ENCODE results near the gene TAF1B.
"Not testable (repeated sequence)": the region's sequence is repeated elsewhere in the genome, so short reads cannot be mapped to it uniquely, and the experiment has no call there.

Gene TAF1B

GRCh38 chr2:9852881-9853280 lies 9.6 kb downstream of the TAF1B start:
- H3K4me1 ChIP-seq: no peaks in the 10 kb centered on the region
- peaks cover 0 to 4% (median 0%) of the 10 kb centered on the region in 11 experiments; a peak in 2 of 22 replicates for H4K20me1 ChIP-seq
- H3K4me3 ChIP-seq: no peak overlapping the region
- H3K4me2 ChIP-seq: no peak overlapping the region
- no peak overlapping the region for H3K9ac ChIP-seq
- H3K27me3 ChIP-seq: no peaks in the 10 kb centered on the region
- no peak for TF ChIP-seq Cebpa-rat (IDR thresholded peaks at IDR 0.05)
- H3K36me3 ChIP-seq: peaks cover 92 to 100% (median 98%) of the 10 kb centered on the region in 11 experiments
- peaks cover 32 to 39% (median 33%) of the 10 kb centered on the region in 11 experiments for H3K9me3 ChIP-seq (replicated peaks in 1 of 11)
- H3K27ac ChIP-seq: no peak overlapping the region

GRCh38 chr2:9857814-9858729 lies 14.8 kb downstream of the TAF1B start:
- TF ChIP-seq Cebpa-rat (IDR thresholded peaks at IDR 0.05): no peak
- H3K4me1 ChIP-seq: no peaks in the 10 kb centered on the region
- no peaks in the 10 kb centered on the region for H3K27me3 ChIP-seq
- no peak overlapping the region for H3K27ac ChIP-seq
- H3K4me3 ChIP-seq: peak overlapping the region in 8 of 10 experiments; percentile 13 to 43 (median 26); a peak in 9 of 20 replicates
- H3K9ac ChIP-seq: no peak overlapping the region
- peaks cover 74 to 82% (median 78%) of the 10 kb centered on the region in 11 experiments for H3K9me3 ChIP-seq (replicated peaks in 1 of 11)
- H3K36me3 ChIP-seq: peaks cover 81 to 90% (median 86%) of the 10 kb centered on the region in 11 experiments
- no peak overlapping the region for H3K4me2 ChIP-seq
- no peaks in the 10 kb centered on the region for H4K20me1 ChIP-seq

- no peak overlapping the region for H3K4me2 ChIP-seq
- TF ChIP-seq Cebpa-rat (IDR thresholded peaks at IDR 0.05): no peak
- H3K9ac ChIP-seq: no peak overlapping the region
- no peaks in the 10 kb centered on the region for H3K27me3 ChIP-seq
- peaks cover 75 to 83% (median 80%) of the 10 kb centered on the region in 11 experiments for H3K36me3 ChIP-seq
- no peaks in the 10 kb centered on the region for H4K20me1 ChIP-seq
- peaks cover 74 to 82% (median 78%) of the 10 kb centered on the region in 11 experiments for H3K9me3 ChIP-seq (replicated peaks in 1 of 11)
- H3K27ac ChIP-seq: no peak overlapping the region
- no peaks in the 10 kb centered on the region for H3K4me1 ChIP-seq
- peak overlapping the region in 8 of 10 experiments; percentile 13 to 43 (median 26); a peak in 9 of 20 replicates for H3K4me3 ChIP-seq
These were observed 15.4 kb downstream of the TAF1B start for GRCh38 chr2:9858730-9859068.

DNA sequence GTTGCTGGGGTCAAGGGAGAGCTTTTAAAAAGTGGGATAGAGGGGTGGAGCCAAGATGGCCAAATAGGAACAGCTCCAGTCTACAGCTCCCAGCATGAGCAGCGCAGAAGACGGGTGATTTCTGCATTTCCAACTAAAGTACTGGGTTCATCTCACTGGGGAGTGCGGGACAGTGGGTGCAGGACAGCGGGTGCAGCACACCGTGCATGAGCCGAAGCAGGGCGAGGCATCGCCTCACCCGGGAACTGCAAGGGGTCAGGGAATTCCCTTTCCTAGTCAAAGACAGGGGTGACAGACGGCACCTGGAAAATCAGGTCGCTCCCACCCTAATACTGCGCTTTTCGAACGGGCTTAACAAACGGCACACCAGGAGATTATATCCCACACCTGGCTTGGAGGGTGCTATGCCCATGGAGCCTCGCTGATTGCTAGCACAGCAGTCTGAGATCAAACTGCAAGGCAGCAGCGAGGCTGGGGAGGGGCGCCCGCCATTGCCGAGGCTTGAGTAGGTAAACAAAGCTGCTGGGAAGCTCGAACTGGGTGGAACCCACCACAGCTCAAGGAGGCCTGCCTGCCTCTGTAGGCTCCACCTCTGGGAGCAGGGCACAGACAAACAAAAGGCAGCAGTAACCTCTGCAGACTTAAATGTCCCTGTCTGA lies 17.8 kb downstream of the TAF1B start:
- H3K27me3 ChIP-seq: not testable (repeated sequence)
- H3K36me3 ChIP-seq: peaks cover 51 to 60% (median 56%) of the 10 kb centered on the region in 11 experiments

GRCh38 chr2:9867881-9868280 lies 24.6 kb downstream of the TAF1B start:
- Histone ChIP-seq H4K20me1 (no peaks in the 10 kb centered on the region), H3K4me3 (no peak overlapping the region), H3K27me3 (no peaks in the 10 kb centered on the region), H3K9ac (no peak overlapping the region), H3K4me2 (no peak overlapping the region), H3K9me3 (replicated peaks in 1 of 11) (no peaks in the 10 kb centered on the region; a peak in 1 of 22 replicates), H3K4me1 (no peaks in the 10 kb centered on the region), H3K27ac (no peak overlapping the region), H3K36me3 (peaks cover 31 to 52% (median 44%) of the 10 kb centered on the region in 11 experiments)
- TF ChIP-seq Cebpa-rat (IDR thresholded peaks at IDR 0.05): 0 out of 22 replicates have a peak, but pooled peaks of 1 of the 11 experiments have one; percentile 35

More for the DNA sequence above, 17.8 kb downstream of the TAF1B start:
- H3K9me3 ChIP-seq (replicated peaks in 1 of 11): peaks cover 60 to 63% (median 61%) of the 10 kb centered on the region in 11 experiments
- H3K9ac ChIP-seq, H3K27ac ChIP-seq, H3K4me2 ChIP-seq, H3K4me3 ChIP-seq, H3K4me1 ChIP-seq, H4K20me1 ChIP-seq: not testable (repeated sequence)

GRCh38 chr2:9873337-9873736 lies 30.1 kb downstream of the TAF1B start:
- Histone ChIP-seq H3K9ac (no peak overlapping the region), H3K4me1 (peaks cover 0 to 4% (median 3%) of the 10 kb centered on the region in 10 experiments; a peak in 15 of 20 replicates), H3K36me3 (peaks cover 79 to 100% (median 88%) of the 10 kb centered on the region in 11 experiments), H3K4me2 (no peak overlapping the region), H3K27me3 (no peaks in the 10 kb centered on the region), H3K4me3 (no peak overlapping the region), H3K27ac (no peak overlapping the region), H3K9me3 (replicated peaks in 1 of 11) (peaks cover 0 to 17% (median 4%) of the 10 kb centered on the region in 11 experiments; a peak in 3 of 22 replicates), H4K20me1 (no peaks in the 10 kb centered on the region)
- TF ChIP-seq Cebpa-rat (IDR thresholded peaks at IDR 0.05): no peak

DNA sequence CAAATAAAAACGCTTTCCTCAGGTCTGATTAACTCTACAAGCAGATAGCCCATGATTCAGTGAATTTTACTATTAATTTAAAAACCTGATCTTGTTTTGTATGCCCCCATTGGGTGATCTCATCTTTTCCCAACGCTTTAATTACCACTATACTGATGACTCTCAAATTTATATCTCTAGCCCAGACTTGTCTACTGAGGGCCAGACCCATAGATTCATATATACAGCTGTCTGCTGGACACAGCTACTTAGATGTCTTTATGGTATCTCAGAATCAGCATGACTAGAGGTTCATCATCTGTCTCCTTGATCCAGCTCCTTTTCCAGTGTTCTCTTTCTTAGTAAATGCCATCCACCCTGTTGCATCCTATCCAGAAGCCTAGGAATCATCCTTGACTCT lies 33.8 kb downstream of the TAF1B start:
- no peak overlapping the region for H3K27ac ChIP-seq
- peaks cover 55 to 80% (median 67%) of the 10 kb centered on the region in 11 experiments for H3K36me3 ChIP-seq
- no peaks in the 10 kb centered on the region for H3K27me3 ChIP-seq
- H3K4me1 ChIP-seq: peaks cover 11 to 33% (median 27%) of the 10 kb centered on the region in 10 experiments
- no peak for TF ChIP-seq Cebpa-rat (IDR thresholded peaks at IDR 0.05)
- peaks cover 0 to 14% (median 0%) of the 10 kb centered on the region in 11 experiments; a peak in 5 of 22 replicates for H4K20me1 ChIP-seq
- no peak overlapping the region for H3K4me2 ChIP-seq
- H3K9me3 ChIP-seq (replicated peaks in 1 of 11): peaks cover 0 to 17% (median 4%) of the 10 kb centered on the region in 11 experiments; a peak in 3 of 22 replicates
- no peak overlapping the region for H3K4me3 ChIP-seq
- no peak overlapping the region for H3K9ac ChIP-seq

- Histone ChIP-seq H3K9ac (no peak overlapping the region), H3K4me3 (no peak overlapping the region), H3K36me3 (peaks cover 54 to 80% (median 64%) of the 10 kb centered on the region in 11 experiments), H3K4me1 (peaks cover 11 to 33% (median 27%) of the 10 kb centered on the region in 10 experiments), H3K27ac (no peak overlapping the region), H3K27me3 (no peaks in the 10 kb centered on the region), H3K9me3 (replicated peaks in 1 of 11) (peaks cover 0 to 17% (median 4%) of the 10 kb centered on the region in 11 experiments; a peak in 3 of 22 replicates), H4K20me1 (peaks cover 0 to 14% (median 0%) of the 10 kb centered on the region in 11 experiments; a peak in 5 of 22 replicates), H3K4me2 (0 out of 22 replicates have a peak overlapping the region, but pooled peaks of 1 of the 11 experiments have one; percentile 61)
- TF ChIP-seq Cebpa-rat (IDR thresholded peaks at IDR 0.05): no peak
These were observed 34.5 kb downstream of the TAF1B start for GRCh38 chr2:9877726-9878125.

Data from BLaER1 treated with 17β-estradiol and CSF1 and Interleukin-3, amounts not matched to agents 10 nM and 100 nM (cell line).